Coronary artery (tissue), 2 donors: ENCODE data around the gene NNT.

Experiments
- DNase-seq: peaks from one replicate; pipeline ENCODE4 v3.0.0-alpha.2; 2017; ENCODE audit warnings: low spot score
- H3K27ac ChIP-seq, 2 donors: fragments of 200-600 bp; sonication (generic); one replicate each; pipeline ENCODE4 v1.5.1; 2016 to 2019
- H3K4me3 ChIP-seq: fragments of 200-600 bp; sonication (generic); 2 replicates; pipeline ENCODE4 v1.5.1; 2016; ENCODE audit warnings: mild to moderate bottlenecking, moderate library complexity
- CTCF ChIP-seq: fragments of 200-600 bp; sonication (generic); IDR thresholded peaks from one replicate; pipeline ENCODE4 v1.5.1; 2019; ENCODE audit warnings: antibody characterized with exemption

NNT gene

GRCh38 chr5:43753069-43753468 is 150.1 kb downstream of the NNT start:
- no peak for TF ChIP-seq CTCF
- Histone ChIP-seq H3K4me3 (no peak overlapping the region), H3K27ac (no peak overlapping the region)
- no peak for DNase-seq
